Duodenal mucosa (tissue), 2 donors: ENCODE data around the gene SFMBT1.

Experiments used
- H3K27ac ChIP-seq: one replicate; pipeline ENCODE4 v1.7.0; 2013; ENCODE audit warnings: low read depth, low read length
- H3K27me3 ChIP-seq, 2 donors: one replicate each; pipeline ENCODE4 v1.7.0; 2013; ENCODE audit warnings: low read length in 2 of 2, control low read depth in 1 of 2; ENCODE audit not compliant: insufficient read depth in 2 of 2, control insufficient read depth in 1 of 2
- H3K36me3 ChIP-seq, 2 donors: one replicate each; pipeline ENCODE4 v1.7.0; 2013; ENCODE audit warnings: low read length in 2 of 2, control low read depth in 1 of 2; ENCODE audit not compliant: insufficient read depth in 2 of 2, control insufficient read depth in 1 of 2
- H3K4me1 ChIP-seq, 2 donors: one replicate each; pipeline ENCODE4 v1.7.0; 2013; ENCODE audit warnings: low read length in 2 of 2, control low read depth in 1 of 2; ENCODE audit not compliant: insufficient read depth in 2 of 2, control insufficient read depth in 1 of 2
- H3K4me3 ChIP-seq, 2 donors: one replicate each; pipeline ENCODE4 v1.7.0; 2013; ENCODE audit warnings: low read length in 2 of 2, low read depth in 1 of 2
- H3K9ac ChIP-seq, 2 donors: one replicate each; pipeline ENCODE4 v1.7.0; 2013; ENCODE audit warnings: low read length in 2 of 2, low read depth in 1 of 2
- H3K9me3 ChIP-seq, 2 donors: one replicate each; pipeline ENCODE4 v1.7.0; 2013; ENCODE audit warnings: low read length in 2 of 2, control low read depth in 1 of 2; ENCODE audit not compliant: control insufficient read depth in 1 of 2

SFMBT1 gene

DNA sequence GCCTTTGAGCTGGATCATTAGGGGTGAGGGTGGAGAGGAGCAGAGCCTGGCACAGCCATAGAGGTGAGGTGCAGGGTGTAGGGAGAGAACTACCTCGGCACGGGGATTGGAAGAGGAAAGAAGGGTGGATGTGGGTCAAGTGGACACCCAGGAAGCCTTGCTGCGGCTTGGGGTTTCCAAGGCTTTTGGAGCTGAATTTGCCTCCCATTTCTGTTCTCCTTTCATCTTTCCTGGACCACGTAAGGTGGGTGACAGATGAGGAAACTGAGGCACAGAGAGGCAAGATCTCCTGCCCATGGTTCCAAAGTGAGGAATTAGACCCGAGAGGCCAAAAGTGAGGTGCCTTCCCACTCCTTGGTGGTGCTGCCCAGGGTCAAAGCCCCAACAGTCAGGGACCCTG, 35.4 kb upstream of the SFMBT1 start:
- no peaks in the 10 kb centered on the region for H3K9me3 ChIP-seq
- no peak overlapping the region for H3K9ac ChIP-seq
- H3K4me1 ChIP-seq, result no peaks in the 10 kb centered on the region
- H3K27ac ChIP-seq, result no peak overlapping the region
- no peak overlapping the region for H3K4me3 ChIP-seq
- peaks cover 3 to 8% of the 10 kb centered on the region in 2 donors for H3K36me3 ChIP-seq
- no peaks in the 10 kb centered on the region for H3K27me3 ChIP-seq

DNA sequence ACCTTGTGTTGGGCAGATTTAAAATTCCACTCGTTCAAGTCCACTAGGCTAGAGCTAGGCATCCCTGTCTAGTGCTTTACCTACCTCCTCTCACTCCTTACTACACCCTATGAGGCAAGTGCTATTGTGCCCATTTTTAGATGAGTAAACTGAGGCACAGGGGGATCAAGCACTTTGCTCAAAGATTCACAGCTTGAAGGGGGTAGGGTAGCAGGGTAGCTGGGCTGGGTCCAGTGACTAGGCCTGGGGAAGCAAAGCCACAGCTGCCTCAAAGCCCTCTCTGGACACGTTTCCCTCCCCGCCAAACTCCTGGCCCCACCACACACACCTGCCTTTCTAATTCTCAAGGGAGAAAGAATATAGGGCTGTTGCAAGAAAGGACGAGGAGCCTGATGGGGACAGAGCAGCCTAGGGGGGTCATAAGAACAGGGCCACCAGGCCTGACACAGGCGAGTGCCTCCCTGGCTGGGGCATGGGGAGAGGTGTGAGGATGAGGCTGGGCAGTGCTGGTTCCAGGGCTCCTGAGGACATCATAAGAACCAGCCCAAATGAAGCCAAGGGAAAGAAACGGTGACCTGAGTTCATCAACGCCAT, 34.8 kb upstream of the SFMBT1 start:
- no peaks in the 10 kb centered on the region for H3K9me3 ChIP-seq
- H3K4me3 ChIP-seq, result no peak overlapping the region
- no peak overlapping the region for H3K9ac ChIP-seq
- no peaks in the 10 kb centered on the region for H3K27me3 ChIP-seq
- H3K27ac ChIP-seq, result no peak overlapping the region
- H3K4me1 ChIP-seq, result no peaks in the 10 kb centered on the region
- H3K36me3 ChIP-seq, result peaks cover 3 to 8% of the 10 kb centered on the region in 2 donors

DNA sequence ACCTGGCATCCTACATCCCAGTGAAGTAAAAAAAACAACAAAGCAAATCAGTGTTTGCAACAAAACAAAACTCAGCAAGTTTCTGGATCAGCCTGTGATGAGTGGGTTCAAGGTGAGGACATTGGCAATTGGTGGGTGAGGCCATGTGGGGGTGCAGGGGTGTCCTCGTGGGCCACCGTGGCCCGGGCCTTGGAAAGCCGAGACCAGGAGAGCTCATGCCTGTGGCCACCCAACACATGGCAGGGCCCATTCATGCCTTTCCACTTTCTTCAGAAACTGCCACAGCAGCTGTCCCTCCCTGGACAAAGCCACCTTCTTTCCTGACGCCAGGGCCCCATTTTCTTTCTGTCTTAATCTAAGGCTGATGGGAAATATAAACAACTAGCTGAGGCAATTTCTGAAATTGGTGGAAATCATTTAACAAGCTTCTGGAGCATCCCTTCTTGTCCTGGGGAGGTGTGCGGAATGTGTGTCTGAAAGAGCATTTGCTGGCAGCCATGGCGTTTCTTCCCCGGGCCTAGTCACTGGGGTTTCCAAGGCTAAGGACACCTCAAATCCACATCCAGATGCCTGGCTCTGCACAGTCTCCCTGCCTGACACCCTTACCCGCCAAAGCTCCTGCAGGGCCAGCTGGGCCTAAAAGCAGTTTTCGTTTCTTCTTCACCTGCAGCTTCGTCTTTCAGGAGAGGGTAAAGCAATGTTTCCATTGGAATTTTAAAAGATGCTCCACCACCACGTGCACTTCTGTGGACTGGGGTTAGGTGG, 34.1 kb upstream of the SFMBT1 start:
- Histone ChIP-seq H3K9ac (no peak overlapping the region), H3K27ac (no peak overlapping the region), H3K4me1 (no peaks in the 10 kb centered on the region), H3K4me3 (no peak overlapping the region), H3K36me3 (peaks cover 0 to 3% of the 10 kb centered on the region in 2 donors), H3K9me3 (no peaks in the 10 kb centered on the region), H3K27me3 (no peaks in the 10 kb centered on the region)

DNA sequence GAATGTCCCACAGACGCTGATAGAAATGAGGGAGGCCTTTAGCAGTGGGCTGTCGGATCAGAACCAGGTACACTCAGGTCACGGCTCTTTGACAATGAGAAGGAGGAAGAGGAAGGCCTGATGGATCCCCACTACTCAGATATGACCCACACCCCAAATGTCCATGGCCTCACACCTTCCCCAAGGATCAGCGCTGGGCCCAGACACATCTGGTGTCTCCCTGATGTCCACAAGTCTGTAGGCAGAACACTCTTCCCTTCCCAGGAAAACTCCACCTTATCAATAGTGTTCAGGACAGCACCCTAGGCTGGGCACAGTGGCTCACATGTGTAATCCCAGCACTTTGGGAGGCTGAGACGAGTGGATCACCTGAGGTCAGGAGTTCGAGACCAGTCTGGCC, 33.3 kb upstream of the SFMBT1 start:
- Histone ChIP-seq H3K4me1 (no peaks in the 10 kb centered on the region), H3K9me3 (no peaks in the 10 kb centered on the region), H3K27me3 (no peaks in the 10 kb centered on the region), H3K27ac (no peak overlapping the region), H3K9ac (no peak overlapping the region), H3K36me3 (no peaks in the 10 kb centered on the region), H3K4me3 (no peak overlapping the region)

DNA sequence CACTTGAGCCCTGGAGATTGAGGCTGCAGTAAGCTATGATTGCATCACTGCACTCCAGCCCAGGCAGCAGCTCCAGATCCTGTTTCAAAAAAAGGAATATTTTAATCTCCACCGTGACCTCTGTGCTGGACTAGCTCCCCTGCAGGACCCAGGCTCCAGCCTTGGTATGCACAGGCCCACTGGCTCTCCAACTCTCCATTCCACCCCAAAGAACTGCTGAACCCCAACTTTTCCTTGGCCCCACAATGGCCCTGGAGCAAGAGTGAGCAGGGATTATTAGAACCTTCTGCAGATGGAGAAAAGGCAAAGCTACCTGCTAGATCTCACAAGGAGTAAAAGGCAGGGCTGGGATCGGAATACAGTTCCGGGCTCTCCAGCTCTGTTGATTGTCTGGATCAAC, 32.8 kb upstream of the SFMBT1 start:
- Histone ChIP-seq H3K36me3 (no peaks in the 10 kb centered on the region), H3K27ac (no peak overlapping the region), H3K9me3 (no peaks in the 10 kb centered on the region), H3K9ac (no peak overlapping the region), H3K27me3 (no peaks in the 10 kb centered on the region), H3K4me1 (peaks cover under 1 to 1% of the 10 kb centered on the region in 2 donors), H3K4me3 (no peak overlapping the region)

DNA sequence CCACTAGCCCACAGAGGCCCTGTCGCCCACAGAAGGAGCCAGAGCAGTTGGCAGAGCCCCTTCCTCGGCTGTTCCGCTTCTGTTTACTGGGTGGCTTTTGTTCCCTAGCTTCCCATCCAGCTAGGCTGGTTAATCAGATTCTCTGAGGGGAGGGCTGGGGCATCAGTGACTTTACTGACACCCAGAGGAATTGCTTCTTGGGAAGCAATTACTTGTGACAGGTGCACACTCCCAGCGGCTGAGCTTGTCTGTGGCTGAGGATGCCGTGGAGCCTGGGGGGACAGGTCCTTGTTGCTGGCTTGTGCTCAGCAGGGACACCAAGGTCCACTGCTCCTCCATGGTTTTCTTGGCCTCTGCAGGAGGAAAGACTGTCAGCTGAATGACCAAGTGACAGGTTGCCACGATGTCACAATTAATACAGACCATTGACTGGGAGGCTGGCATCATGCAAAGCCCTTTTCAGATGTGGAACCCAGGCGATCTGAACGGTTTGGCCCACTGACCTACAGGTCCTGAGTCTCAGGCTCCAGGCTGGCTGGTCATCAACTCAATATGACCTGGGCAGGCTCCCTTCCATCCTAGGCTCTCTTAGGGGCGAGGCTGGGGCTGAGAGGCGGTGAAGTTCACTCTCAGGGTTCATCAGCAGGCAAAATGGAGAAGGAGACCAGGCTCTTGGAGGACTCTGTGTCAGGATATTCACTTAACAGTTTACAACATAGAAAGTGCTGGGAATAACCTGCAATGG, 31.8 kb upstream of the SFMBT1 start:
- Histone ChIP-seq H3K27ac (no peak overlapping the region), H3K4me1 (peaks cover 5% of the 10 kb centered on the region in 2 donors), H3K4me3 (no peak overlapping the region), H3K9me3 (no peaks in the 10 kb centered on the region), H3K9ac (no peak overlapping the region), H3K36me3 (no peaks in the 10 kb centered on the region), H3K27me3 (no peaks in the 10 kb centered on the region)

DNA sequence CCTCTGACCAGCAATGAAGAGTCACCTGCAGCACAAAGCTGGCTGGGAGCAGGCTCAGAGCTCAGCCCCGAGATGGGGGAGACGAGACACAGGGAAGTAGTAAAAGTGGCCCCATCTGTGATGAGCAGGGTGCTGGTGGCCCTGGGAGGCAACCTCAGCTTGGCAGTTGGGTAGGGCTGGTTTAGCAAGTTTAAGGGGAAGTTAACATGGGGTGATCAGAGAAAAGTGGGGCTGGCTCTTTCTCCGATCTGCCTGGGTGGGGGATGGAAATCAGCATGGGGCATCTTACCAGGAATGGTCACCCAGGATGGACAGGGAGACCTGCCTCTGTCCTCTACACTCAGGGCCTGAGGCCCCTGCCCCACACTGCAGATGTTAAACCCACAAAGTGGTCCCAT, 29.9 kb upstream of the SFMBT1 start:
- Histone ChIP-seq H3K9me3 (no peaks in the 10 kb centered on the region), H3K4me1 (peaks cover 10 to 15% of the 10 kb centered on the region in 2 donors), H3K27ac (no peak overlapping the region), H3K27me3 (no peaks in the 10 kb centered on the region), H3K4me3 (no peak overlapping the region), H3K9ac (no peak overlapping the region), H3K36me3 (no peaks in the 10 kb centered on the region)

DNA sequence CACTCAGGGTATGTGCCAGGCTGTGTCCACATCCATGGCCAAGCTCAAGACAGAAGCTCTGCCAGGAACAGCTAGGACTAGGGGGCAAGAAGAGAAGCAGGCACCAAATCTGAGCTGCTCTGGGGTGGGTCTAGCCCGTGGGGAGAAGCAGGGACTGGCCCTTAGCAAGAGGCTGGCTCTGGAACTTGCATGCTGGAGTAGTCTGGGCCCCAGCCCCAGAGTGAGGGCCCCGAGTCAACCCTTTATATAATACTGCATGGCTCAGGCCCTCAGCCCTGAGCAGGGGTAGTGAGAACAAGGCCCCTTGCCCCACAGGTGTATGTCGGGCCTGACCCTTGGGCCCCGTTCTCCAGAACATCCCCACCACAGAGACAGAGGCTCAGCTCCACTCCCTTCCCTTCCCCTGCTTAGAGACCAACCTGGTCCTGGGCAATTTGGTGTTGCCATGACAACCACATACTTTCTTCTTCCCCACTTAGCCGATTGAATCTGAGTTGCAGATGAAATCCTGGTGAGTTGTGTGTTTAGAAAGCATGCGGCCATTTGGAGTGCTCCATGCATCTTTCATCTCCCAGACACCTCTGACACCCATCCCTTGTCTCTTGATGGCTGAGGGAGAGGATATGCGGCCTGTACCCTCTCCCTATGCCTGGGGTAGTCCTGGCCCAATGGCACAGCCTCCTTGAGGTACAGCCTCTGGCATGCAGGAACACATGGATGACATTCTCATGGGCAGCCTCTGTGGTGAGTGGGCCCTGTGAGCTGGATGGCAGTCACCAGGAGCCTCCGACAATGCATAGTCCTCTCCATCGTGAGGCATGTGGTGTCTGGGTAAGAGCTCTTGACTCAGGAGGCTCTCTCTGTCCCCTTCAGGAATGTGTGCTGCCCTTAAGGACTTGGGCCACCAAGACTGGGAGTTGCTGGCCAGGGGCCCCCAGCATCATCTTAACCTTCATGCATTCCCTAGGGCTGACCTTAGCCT, 29.2 kb upstream of the SFMBT1 start:
- Histone ChIP-seq H3K27me3 (no peaks in the 10 kb centered on the region), H3K9ac (no peak overlapping the region), H3K4me3 (no peak overlapping the region), H3K4me1 (peaks cover 10 to 15% of the 10 kb centered on the region in 2 donors), H3K9me3 (no peaks in the 10 kb centered on the region), H3K36me3 (no peaks in the 10 kb centered on the region), H3K27ac (no peak overlapping the region)

DNA sequence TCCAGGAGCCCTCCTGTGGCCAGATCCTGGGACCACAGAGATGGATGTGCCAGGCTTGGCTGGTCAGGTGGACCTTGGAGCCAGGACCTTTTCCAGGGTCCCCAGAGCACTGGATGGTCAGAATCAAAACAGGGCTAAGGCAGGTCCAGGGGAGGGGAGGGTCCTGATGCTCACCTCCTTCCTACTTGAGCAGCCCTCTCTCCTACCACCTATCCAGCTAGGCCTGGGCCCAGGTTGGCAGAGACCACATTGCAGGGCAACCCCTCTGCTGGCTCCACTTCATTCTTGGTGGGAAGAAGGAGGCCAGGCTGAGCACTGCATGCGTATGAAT, 28.5 kb upstream of the SFMBT1 start:
- no peak overlapping the region for H3K27ac ChIP-seq
- H3K36me3 ChIP-seq, result no peaks in the 10 kb centered on the region
- no peaks in the 10 kb centered on the region for H3K9me3 ChIP-seq
- H3K27me3 ChIP-seq, result no peaks in the 10 kb centered on the region
- no peak overlapping the region for H3K9ac ChIP-seq
- H3K4me1 ChIP-seq, result peaks cover 10 to 15% of the 10 kb centered on the region in 2 donors
- no peak overlapping the region for H3K4me3 ChIP-seq
